Measurements from ENCODE around the gene ATE1.
"Not testable (repeated sequence)": the region's sequence is repeated elsewhere in the genome, so short reads cannot be mapped to it uniquely, and the experiment has no call there.

ATE1 gene

DNA sequence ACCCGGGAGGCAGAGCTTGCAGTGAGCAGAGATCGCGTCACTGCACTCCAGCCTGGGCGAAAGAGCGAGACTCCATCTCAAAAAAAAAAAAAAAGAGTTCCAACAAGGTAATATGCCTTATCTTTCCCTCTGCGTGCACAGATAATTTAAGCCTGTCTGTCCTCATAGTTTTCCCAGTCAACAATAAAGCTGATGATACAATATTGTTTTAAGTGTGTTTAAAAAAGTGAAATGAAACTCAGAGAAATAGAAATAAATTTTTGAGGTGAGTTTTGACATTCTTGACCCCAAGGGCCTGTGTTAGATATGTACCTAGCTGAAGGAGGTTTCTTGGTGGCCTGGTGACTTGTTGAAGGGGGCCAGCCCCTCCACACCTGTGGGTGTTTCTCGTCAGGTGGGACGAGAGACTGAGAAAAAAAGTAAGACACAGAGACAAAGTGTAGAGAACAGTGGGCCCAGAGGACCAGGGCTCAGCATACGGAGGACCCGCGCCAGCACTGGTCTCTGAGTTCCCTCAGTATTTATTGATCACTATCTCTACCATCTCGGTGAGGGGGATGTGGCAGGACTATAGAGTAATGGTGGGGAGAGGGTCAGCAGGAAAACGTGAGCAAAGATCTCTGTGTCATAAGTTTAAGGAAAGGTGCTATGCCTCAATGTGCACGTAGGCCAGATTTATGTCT, 1.9 kb upstream of the ATE1 start:
- not testable (repeated sequence) for DNase-seq

DNA sequence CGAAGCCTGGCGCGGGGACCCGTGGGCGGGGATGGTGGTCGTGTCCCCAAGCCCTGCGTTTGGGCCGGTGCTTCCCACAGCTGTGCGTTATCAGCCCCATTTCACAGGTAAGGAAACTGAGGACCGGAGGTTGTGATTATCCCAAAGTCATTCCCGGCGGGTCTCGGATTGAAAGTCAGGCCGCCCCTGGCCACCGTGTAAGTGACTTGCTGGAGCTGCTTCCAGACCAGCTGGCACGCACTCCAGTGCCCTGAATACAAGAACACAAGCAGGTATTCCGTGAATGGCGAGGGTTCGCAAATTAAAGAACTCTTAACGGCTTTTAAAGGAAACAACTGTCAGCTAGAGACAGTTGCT, 675 bp upstream of the ATE1 start:
- no peak for DNase-seq

DNA sequence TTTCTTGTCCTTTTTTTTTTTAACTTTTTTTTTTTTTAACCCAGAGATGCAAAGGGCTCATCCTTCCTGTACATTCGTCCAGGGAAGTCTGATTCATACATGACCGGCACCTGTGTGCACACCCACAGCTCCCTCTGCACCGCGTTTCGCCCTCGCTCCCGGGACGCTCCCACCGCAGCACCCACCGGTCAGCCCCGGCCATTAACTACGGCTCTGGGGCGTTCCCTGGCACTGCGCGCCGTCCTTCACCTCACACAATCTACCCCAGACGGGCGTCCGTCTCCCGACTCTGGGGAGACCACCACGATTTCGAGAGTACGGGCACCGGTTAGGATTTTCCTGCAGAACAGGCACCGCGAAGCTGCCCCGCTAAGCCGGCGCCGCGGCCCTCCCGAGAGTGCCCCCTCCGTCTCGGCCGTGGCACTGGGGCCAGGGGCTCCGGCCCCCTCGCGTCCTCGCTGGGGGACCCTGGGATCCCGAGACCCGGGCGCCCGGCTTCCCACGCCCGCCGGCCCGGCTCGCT, 452 bp downstream of the ATE1 start:
- peak in 3 of 4 experiments; percentile 13 to 26 (median 24) for DNase-seq

DNA sequence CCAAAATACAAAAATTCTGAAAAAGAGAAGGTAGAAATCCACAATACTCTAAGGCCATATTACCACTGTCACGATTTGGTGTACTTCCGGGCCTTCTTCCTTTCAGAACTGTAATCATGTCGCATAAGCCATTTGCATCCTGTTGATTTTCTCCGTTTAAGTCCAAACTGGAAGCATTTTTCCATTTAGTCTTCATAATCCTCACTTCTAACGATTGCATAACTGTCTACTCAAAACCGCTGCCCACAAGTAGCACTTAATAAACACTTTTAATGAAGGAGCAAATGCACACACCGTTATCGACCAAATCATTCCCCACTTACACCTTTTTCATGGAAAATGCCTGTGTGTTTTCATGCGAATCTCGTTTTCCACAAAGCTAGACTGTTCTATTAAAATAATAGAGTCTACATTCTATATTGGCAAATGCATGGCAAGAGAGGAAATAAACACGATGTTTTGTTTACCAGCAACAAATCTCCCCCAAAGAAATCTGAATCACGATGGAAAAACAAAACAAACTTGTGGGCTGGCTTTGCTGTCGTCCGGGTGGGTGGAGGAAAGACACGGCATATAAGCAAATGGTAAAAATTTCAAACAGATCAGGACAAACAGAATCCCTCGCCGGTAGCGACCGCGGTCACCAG, 1.0 kb downstream of the ATE1 start:
- no peak for DNase-seq

DNA sequence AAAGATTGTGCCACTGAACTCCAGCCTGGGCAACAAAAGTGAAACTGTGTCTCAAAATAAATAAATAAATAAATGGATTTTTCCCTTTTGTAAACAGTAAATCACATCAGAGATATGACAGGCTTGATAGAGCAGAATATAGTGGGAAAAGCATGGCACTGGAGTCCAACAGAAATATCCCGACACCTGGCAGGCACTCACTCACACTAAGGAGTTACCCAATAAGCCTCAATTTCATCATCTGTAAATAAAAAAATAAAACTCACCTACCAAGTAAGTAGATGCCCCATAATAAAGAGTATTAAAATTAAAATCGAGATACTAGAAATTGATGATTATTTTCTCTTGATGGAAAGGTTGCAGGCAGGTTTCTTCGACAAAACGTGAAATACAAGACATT, 1.7 kb downstream of the ATE1 start:
- no peak for DNase-seq

DNA sequence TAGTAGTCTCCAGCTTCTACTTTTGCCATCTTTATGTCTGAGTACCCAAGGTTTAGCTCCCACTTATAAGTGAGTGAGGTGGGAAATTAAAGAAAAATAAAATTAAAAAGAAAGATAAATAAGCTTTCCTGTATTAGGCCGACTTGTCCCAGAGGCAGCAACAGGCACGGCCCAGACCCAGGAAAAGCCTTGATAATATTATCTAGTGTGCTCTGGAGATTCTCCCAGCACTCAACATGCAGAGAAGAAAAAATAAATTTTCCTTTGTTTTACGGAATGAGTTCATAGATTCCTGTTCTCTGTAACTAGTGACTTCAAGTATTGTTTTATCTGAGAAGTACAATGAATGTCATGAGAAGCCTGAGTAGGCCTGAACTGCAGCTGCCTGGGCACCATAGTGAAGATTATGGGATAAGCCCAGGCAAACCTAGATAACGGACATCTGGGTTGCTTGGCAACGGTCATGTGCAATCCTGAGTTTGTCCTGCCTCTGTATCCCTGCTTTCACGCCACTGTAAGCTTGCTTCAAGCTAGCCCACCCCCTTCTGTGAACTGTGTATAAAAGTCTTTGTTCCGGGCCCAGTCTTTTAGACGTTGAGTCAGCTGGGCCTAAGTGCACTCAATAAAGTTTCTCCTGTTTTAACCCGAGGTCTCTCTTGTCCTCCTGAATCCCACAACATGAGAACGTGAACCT, 6.4 kb downstream of the ATE1 start:
- DNase-seq: no peak

DNA sequence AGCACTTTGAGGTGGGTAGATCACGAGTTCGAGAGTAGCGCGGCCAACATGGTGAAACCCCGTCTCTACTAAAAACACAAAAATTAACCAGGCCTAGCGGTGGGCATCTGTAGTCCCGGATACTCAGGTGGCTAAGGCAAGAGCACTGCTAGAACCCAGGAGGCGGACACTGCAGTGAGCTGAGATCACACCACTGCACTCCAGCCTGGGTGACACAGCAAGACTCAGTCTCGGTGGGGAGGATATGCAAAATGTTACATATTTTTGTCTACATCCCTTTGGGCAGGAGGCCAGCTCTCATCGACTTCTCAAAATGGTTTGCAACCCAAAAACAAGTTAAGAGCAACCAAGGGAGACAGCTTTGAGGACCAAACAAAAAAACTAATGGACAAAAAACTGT, 8.2 kb downstream of the ATE1 start:
- no peak for DNase-seq

DNA sequence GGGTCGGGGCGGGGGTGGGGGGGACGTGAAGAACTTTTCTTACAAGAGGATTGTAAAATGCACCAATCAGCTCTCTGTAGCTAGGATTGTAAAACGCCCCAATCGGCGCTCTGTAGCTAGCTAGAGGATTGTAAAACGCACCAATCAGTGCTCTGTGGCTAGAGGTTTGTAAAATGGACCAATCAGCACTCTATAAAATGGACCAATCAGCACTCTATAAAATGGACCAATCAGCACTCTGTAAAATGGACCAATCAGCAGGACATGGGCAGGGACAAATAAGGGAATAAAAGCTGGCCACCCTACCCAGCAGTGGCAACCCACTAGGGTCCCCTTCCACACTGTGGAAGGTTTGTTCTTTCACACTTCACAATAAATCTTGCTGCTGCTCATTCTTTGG, 9.0 kb downstream of the ATE1 start:
- DNase-seq: not testable (repeated sequence)

DNA sequence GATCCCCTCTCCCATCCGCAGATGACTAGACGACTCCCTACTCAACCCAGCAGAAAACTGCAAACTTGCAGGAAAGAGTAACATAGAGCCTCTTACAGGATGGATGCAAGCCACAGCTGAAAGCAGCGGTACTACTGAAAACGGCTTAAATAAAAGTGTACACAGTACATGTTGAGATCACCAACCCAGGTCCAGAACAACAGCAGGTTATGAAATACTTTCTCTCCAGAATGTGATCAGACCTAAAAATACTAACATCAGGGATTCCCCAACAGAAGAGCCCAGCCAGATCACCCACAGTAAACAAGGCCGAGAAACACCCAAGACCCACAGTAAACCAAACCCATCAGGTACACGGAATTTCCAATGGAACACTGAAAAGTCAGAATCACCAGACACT, 13.2 kb downstream of the ATE1 start:
- DNase-seq: no peak

DNA sequence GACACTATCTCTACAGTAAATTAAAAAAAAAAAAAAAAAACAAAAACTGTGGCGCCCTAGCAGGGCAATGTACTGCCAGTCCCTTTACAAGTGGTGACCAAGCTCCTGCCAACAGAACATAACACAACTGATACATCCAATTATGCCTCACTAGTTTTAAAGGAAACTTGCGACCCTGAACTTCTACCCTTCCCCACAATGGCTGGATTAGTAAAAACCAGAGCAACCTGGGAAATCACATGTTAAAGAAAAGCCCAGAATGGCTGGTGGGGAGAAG, 16.5 kb downstream of the ATE1 start:
- no peak for DNase-seq

DNA sequence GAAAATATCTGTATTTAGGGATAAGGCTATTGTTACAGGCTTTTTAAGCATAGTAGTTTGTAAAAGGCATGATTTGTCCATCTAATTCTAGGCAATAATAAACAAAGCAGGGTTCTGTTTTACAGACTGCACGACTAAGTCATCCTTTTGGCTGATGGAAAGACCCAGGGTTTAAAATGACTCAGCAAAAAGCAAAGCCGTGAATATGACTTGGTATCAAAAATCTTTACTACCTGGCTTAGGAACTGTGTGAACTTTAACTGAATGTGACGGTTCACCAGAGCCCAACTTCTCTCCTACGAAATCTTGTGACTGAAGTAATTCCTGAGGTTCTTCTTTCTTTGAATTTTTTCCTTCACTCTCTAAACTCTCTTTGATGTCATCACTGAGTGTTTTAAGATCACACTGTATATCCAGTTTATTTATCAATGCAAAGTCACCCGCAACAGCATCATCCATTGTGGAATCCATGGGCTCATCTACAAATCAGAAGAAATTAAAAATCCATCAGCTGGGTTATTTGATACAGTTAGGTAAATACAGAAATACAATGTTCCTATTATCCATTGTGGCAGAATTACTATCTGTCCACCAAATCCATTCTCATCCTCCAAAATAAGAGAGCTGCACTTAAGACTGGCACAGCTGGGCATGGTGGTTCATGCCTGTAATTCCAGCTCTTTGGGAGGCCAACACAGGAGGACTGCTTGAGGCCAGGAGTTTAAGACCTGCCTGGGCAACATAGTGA, 17.0 kb downstream of the ATE1 start:
- DNase-seq: no peak

DNA sequence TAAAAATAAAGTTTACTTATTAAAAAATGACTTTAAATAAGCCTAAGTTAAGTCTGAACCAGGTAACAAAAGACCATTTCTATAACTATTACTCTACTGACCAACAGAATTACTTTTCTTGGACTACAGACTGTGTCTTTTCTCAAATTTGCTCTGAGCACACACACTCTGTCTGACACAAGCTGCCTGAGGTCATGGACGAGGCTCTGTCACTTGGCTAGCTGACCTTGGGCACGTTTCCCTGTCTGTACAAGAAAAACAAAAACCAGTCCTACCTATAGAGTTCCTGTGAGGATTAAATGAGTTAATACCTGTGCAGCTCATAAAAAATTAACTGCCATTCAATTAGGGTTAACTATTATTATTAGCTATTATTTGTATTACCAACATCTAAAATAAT, 22.9 kb downstream of the ATE1 start:
- DNase-seq: no peak

DNA sequence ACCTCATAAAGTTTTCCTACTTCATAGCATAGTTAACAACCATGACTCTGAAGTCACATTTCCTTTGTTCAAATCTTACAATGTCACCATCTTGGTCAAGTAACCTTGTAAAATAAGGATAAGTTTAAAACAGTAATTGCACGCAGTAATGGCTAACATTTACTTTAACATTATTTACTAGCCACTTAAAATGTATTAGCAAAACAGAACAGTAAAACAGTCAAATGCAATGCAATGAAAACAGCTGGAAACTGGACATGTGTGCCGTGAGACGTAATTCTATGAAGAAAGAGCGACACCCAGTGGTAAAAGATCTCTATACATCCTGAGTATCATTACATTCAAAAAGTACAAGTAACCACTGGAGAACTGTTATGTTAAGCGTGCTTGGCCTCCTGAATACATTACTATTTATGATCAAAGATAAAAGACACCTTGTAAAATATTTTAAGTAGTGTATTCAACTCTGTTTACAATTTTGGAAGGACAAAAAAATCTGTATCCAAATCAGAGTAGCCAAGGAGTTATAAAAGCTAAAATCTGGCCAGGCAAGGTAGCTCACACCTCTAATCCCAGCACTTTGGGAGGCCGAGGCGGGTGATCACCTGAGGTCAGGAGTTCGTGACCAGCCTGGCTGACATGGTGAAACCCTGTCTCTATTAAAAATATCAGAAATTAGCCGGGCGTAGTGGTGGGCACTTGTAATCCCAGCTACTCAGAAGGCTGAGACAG, 27.2 kb downstream of the ATE1 start:
- no peak for DNase-seq

DNA sequence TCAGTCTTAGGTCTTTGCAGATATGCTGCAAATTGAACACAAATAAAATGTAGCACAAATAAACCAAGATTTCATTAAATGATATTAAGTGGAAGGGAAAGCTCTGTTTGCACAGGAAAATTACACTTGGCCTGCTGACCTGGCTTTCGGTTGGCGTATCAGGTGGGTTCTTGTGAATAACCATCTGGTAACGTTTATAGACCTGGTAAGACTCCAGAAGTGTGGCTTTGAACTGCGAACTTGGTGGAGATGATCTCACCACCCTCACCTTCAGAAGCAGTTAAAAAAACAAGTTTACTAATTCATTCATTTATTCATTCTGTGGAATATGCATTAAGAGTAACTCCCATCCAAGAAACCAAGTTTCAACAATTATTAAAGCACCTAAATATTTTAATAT, 28.1 kb downstream of the ATE1 start:
- no peak for DNase-seq

DNA sequence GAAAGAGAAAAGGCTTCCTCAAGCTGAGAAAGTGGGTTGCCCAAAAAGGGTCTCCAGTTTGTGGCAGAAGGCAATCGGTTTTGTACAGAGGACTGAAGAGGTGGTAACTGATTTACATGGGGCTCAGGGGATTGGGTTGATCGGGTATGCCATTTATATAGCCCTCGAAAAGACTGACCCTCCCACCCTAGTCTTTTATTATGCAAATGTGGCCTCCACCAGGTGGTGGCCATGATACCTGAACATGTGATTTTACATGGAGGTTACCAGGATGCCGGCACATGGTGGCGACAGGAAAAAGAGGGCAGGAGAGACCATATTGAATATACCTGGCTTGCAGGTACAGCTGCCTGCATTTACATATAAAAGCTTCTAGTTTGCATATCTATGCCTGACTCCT, 36.7 kb downstream of the ATE1 start:
- DNase-seq: no peak

DNA sequence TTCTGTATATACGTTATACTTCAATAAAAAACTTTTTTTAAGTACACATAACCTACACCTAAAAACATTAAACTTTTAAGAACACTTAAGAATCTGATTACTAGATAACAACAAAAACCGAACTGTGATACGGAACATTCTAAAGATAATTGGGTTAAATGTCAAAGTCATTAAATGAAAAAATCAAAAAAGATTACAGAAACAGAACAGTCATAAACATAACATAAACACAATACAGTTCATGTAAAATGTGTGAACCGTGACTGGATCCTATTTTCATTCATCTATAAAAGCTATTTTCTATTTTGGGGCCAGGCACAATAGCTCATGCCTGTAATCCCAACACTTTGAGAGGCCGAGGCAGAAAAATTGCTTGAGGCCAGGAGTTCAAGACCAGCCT, 38.6 kb downstream of the ATE1 start:
- no peak for DNase-seq

DNA sequence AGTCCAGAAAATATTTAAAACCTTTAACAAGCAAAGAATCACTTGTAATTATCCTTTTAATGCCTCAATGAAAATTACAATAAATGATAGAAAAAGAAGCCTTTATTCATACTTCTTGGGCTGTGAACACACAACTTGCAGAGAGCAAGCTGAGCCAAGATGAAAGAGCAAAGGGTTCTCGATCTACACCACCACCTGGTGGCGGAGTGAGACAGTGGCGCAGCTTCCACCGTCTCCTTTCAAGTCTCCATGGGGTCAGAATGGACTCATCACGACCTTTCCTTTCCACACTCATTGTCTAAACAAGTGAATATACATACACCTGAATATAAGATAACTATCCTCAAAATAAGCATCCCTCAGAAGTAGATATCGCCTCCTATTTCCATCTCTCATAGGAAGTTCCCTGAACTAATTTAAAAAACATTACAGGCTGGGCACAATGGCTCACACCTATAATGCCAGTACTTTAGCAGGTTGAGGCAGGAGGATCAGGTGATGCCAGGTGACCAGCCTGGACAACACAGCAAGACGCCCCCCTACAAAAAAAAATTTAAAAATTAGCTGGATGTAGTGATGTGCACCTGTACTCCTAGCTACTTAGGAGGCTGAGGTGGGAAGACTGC, 40.7 kb downstream of the ATE1 start:
- peak in 3 of 4 experiments; percentile 1 to 5 (median 4) for DNase-seq

DNA sequence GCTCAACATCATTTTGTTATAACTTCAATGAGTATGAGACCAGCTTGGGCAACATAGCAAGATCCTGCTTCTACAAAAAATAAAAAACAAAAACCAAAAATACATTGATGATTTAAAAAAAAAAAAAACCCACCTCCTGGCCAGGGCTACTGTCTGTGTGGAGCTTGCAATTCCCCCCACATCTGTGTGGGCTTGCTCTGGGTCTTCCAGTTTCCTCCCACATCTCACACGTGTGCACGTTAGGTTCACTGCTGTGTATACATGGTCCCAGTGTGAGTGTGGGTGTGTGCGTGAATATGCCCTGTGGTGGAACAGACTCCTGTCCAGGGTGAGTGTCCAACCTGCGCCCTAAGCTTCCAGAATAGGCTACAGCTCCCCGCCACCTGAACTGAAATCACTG, 41.6 kb downstream of the ATE1 start:
- DNase-seq: no peak

DNA sequence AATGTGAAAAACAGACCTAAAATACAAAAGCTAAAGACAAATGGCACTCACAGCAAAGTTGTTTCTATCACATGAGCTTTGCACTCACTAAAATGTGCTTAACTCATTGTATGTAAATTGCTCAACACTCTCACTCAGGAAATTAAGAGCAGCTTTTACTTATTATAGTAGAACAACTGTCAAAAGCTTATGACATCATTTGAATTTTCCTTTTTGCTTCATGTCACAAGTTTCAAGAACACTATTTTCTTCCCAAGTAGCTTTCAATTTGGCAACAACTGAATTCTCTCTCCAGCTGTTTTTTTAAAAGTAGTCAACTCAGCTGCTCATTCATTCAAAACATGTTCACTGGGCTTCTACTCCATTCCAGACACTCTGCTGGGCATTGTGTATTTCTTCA, 46.9 kb downstream of the ATE1 start:
- DNase-seq: no peak

DNA sequence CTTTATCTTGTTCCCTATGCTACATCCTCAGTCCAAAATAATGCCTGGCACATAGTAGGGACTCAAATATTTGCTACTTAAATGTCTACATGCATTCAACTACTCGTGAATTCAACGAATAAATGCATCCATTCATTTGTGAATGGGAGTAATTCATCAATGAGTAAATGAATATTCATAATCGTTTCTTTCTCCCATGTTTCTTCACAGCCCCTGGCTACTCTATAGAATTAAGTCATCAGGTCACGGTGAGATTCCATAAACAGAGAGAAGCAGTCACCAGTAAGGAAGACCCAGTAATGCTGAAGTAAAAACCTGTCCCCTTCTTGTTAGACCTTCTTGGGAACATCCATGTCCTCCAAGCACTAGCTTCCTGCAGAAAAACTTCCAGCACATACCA, 48.4 kb downstream of the ATE1 start:
- DNase-seq: no peak

DNA sequence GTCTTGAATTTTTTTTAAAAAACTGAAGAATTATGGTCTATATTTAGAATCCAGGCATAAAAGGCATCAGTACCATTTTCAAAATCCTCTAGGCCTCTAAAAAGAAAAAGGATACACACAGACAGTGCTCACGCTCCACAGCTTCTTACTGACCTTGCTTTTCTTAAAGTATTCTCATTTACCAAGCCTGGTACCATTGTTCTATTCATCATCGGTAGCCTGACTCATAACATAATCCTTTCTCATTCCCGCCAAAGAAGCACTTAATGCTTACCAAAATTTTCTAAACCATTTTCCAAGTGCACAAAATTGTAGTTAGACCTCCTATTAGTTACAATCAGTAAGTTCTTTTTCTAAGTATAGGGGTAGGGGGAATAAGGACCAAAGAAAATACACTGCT, 54.6 kb downstream of the ATE1 start:
- no peak for DNase-seq

DNA sequence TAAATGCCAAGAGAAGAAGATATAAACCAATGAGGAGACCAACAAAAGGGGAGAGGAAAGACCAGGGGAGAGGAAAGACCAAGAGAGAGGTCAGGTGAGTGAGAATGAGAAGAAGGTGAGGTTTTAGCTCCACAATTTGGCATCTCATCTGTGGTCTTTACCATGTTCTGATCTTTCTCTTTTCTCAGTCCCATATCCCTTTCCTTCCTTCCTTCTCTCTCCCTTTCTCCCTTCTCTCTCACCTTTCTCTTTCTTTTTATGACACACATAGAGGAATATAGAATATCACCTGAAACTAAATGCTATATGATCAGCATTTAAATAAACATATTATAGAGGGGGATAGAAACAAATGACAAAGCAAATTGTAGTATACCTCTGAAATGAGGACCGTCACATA, 57.4 kb downstream of the ATE1 start:
- no peak for DNase-seq

DNA sequence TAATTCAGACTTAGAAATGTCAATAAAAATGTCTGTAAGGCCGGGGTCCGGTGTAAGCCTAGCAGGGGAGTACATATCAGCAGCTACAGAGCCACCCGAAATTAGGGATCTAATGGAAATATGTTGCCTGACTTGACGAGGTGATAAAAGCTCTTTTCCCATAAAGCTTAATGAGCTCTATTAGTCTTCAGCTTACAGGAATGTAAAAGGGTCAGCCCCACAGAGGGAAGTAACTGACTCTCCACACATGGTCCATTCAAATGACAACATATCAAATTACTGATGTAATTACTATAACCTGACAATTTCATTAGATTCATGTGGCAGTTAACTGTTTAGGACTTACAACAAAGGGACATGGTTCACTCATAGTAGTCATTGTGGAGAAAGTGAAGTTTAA, 62.3 kb downstream of the ATE1 start:
- no peak for DNase-seq

Measured in activated CD4-positive, CD25-positive, alpha-beta regulatory T cell (primary cell).